ENCODE measurements around the gene PCP2. TPM values are rescaled to one million over a fixed set of nuclear protein-coding genes. Genes with fewer than 3 reads are reported as not detected.
A peak's percentile ranks its signal among the peaks of the same experiment; 100 is the strongest.

The PCP2 gene
- total and polyA plus RNA-seq, 3 experiments from 2014 or later, result 0.48 to 0.91 TPM; not detected in 1

GRCh38 chr19:7636317-7636690 is 2.8 kb upstream of the PCP2 start:
- Histone ChIP-seq H3K27ac (ENCODE audit: low read depth, low read length) (peak overlapping the region; percentile 88), H3K9me3 (ENCODE audit: low read length) (no peaks in the 10 kb centered on the region), H3K27me3 (ENCODE audit: insufficient read depth, low read length, poor library complexity, severe bottlenecking) (no peaks in the 10 kb centered on the region), H3K4me1 (ENCODE audit: insufficient read depth, low read length) (peaks cover 30% of the 10 kb centered on the region), H3K36me3 (ENCODE audit: insufficient read depth, low read length) (no peaks in the 10 kb centered on the region), H3K4me3 (ENCODE audit: low read length) (peak overlapping the region; percentile 42)
- Mint-ChIP-seq H3K4me3 (peak overlapping the region; percentile 77 to 95 (median 85)), H3K27me3 (no peaks in the 10 kb centered on the region), H3K27ac (peak overlapping the region; percentile 88 to 96 (median 91)), H3K4me1 (peaks cover 27 to 53% (median 31%) of the 10 kb centered on the region in 3 donors), H3K9me3 (no peaks in the 10 kb centered on the region), H3K36me3 (peaks cover 0 to 30% (median 7%) of the 10 kb centered on the region in 3 donors)
- no peak for DNase-seq
- ChIA-PET CTCF (interaction anchor here (1.2 kb wide), 1 partner anchor 44 kb away, joined by 5 read pairs; the partner anchor contains the start of gene TRAPPC5), POLR2A (no interaction called here)

DNA sequence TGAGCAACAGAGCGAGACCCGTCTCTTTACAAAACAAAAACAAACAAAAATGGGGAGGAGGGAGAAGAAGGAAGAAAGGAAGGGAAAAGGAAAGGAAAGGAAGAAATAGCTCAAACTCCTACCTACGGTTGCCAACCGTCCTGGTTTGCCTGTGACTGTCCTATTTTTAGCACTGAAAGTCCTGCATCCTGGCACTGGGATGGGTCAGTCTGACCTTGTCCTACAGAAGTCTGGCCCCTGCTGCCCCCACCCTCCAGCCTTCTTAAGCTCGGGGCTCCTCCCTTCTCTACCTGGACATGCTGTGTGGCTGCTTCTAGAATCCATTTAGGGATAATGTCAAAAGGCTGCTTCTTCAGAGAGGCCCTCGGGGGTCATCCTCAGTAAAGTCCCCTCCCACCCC is 2.2 kb upstream of the PCP2 start:
- H3K4me3 Mint-ChIP-seq, result peak overlapping the region in 6 of 7 donors; percentile 60 to 89 (median 81)

GRCh38 chr19:7632340-7633203 is 947 bp downstream of the PCP2 start:
- ChIA-PET CTCF (interaction anchor here (0.6 to 1.0 kb wide), 2 partner anchors 19 to 48 kb away, joined by 3 read pairs; partner anchors contain the start of gene TRAPPC5), POLR2A (no interaction called here)
- Histone ChIP-seq H3K9me3 (ENCODE audit: low read length) (no peaks in the 10 kb centered on the region), H3K36me3 (ENCODE audit: insufficient read depth, low read length) (no peaks in the 10 kb centered on the region), H3K27me3 (ENCODE audit: insufficient read depth, low read length, poor library complexity, severe bottlenecking) (no peaks in the 10 kb centered on the region), H3K4me3 (ENCODE audit: low read length) (no peak overlapping the region), H3K4me1 (ENCODE audit: insufficient read depth, low read length) (peaks cover 40% of the 10 kb centered on the region), H3K27ac (ENCODE audit: low read depth, low read length) (no peak overlapping the region)
- Mint-ChIP-seq H3K36me3 (peaks cover 0 to 36% (median 5%) of the 10 kb centered on the region in 3 donors), H3K4me3 (peak overlapping the region in 1 of 7 donors; percentile 51), H3K4me1 (peaks cover 39 to 61% (median 47%) of the 10 kb centered on the region in 3 donors), H3K27ac (peak overlapping the region in 1 of 8 donors; percentile 71), H3K27me3 (no peaks in the 10 kb centered on the region), H3K9me3 (no peaks in the 10 kb centered on the region)
- no peak for DNase-seq

More for the DNA sequence above, 2.2 kb upstream of the PCP2 start:
- Mint-ChIP-seq H3K4me1 (peaks cover 30 to 58% (median 35%) of the 10 kb centered on the region in 3 donors), H3K9me3 (no peaks in the 10 kb centered on the region), H3K27ac (peak overlapping the region in 7 of 8 donors; percentile 62 to 95 (median 80)), H3K27me3 (no peaks in the 10 kb centered on the region), H3K36me3 (peaks cover 0 to 27% (median 7%) of the 10 kb centered on the region in 3 donors)
- CTCF ChIA-PET, result interaction anchor here (1.2 kb wide), 1 partner anchor 45 kb away, joined by 5 read pairs; the partner anchor contains the start of gene TRAPPC5
- no peak for DNase-seq
- Histone ChIP-seq H3K27ac (ENCODE audit: low read depth, low read length) (no peak overlapping the region), H3K36me3 (ENCODE audit: insufficient read depth, low read length) (no peaks in the 10 kb centered on the region), H3K9me3 (ENCODE audit: low read length) (no peaks in the 10 kb centered on the region), H3K27me3 (ENCODE audit: insufficient read depth, low read length, poor library complexity, severe bottlenecking) (no peaks in the 10 kb centered on the region), H3K4me3 (ENCODE audit: low read length) (no peak overlapping the region), H3K4me1 (ENCODE audit: insufficient read depth, low read length) (peaks cover 32% of the 10 kb centered on the region)
- POLR2A ChIA-PET, result interaction anchor here (0.6 kb wide), 1 partner anchor 35 kb away, joined by 3 read pairs; no protein-coding TSS in a partner anchor

DNA sequence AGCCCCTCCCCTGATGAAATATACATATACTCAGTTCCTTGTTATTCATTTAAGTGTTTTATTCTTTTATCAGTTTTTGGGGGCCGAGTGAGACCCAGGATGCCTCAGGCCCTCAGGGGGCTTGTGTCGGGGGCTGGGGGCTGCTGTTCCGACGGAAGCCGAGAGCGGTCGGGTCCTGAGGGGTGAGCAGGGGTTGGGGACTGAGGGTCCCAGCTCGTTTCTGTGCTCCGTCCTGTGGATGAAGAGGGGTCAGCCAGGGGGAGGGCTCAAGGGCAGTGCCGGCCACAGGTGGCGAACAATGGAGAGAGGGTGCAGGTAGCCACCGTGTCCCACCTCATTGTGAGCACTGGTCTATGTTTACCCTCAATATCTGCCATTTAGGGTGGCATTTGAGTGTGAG is 1.9 kb downstream of the PCP2 start:
- Histone ChIP-seq H3K4me1 (ENCODE audit: insufficient read depth, low read length) (peaks cover 35% of the 10 kb centered on the region), H3K36me3 (ENCODE audit: insufficient read depth, low read length) (peaks cover 3% of the 10 kb centered on the region), H3K9me3 (ENCODE audit: low read length) (no peaks in the 10 kb centered on the region), H3K4me3 (ENCODE audit: low read length) (no peak overlapping the region), H3K27me3 (ENCODE audit: insufficient read depth, low read length, poor library complexity, severe bottlenecking) (no peaks in the 10 kb centered on the region), H3K27ac (ENCODE audit: low read depth, low read length) (no peak overlapping the region)
- no peak for DNase-seq
- peaks cover 0 to 41% (median 8%) of the 10 kb centered on the region in 3 donors for H3K36me3 Mint-ChIP-seq
- H3K27ac Mint-ChIP-seq, result peak overlapping the region in 3 of 8 donors; percentile 50 to 71 (median 51)
- ChIA-PET POLR2A (no interaction called here), CTCF (no interaction called here)
- H3K27me3 Mint-ChIP-seq, result no peaks in the 10 kb centered on the region
- H3K4me3 Mint-ChIP-seq, result peak overlapping the region in 4 of 7 donors; percentile 34 to 54 (median 47)
- peaks cover 40 to 65% (median 48%) of the 10 kb centered on the region in 3 donors for H3K4me1 Mint-ChIP-seq
- no peaks in the 10 kb centered on the region for H3K9me3 Mint-ChIP-seq

DNA sequence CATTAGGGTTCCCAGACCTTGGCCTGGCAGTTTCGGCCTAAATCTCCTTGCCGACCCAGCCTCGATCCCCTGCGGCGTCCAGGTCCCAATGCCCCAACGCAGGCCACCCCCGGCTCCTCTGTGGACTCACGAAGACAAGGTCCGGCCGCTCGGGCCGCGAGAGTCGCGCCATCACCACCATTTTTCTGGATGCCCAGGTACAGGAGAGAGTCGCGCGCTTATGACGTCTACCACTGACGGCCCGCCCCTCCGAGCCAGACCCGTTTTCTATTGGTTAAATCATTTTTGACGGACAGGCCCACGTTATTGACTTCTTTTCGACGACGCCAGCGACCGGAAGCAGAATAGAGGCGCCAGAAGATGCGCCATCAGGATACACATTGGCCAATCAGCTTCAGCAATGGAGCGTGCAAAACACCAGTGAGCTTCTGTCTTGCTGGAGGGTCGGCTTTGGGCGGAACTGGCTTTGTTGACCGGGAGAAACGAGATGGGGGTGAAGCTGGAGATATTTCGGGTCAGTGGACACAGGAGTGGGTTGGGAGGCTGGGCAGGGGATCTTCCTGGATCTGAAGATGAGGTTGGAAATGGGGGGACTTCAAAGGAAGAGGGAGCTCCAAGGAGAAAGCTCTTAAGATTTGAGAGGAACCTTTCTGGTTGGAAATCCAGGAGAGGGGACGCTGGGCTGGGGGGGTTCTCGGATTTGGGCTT is 4.0 kb downstream of the PCP2 start, which contains the start of the genes PET100 and XAB2:
Gene PET100, plus strand, starts transcription at position 447 of the 708 bp plus-strand sequence. Its CDS starts 41 bp downstream, at position 488.
Gene XAB2, minus strand, starts transcription at position 199 of the 708 bp plus-strand sequence. Its CDS starts 18 bp downstream, at position 181.
- ChIA-PET CTCF (interaction anchor here (0.9 to 1.6 kb wide), 3 partner anchors 51 to 61 kb away, joined by 3 to 11 read pairs (median 6); partner anchors contain the start of gene TRAPPC5), POLR2A (interaction anchor here (0.5 to 2.0 kb wide), 15 partner anchors 8 to 1725 kb away, joined by 3 to 10 read pairs (median 4); partner anchors contain the start of genes CAMSAP3, MCOLN1, PNPLA6 and TIMM44)
- peaks cover 0 to 57% (median 8%) of the 10 kb centered on the region in 3 donors for H3K36me3 Mint-ChIP-seq
- peak within 1 kb of the TSS; percentile 90 to 100 (median 100) for H3K27ac Mint-ChIP-seq
- peak within 1 kb of the TSS; percentile 98 for H3K27ac ChIP-seq (ENCODE audit: low read depth, low read length)
- H3K4me3 ChIP-seq (ENCODE audit: low read length), result peak within 1 kb of the TSS; percentile 92
- peaks cover 18% of the 10 kb centered on the region for H3K36me3 ChIP-seq (ENCODE audit: insufficient read depth, low read length)
- H3K9me3 ChIP-seq (ENCODE audit: low read length), result no peaks in the 10 kb centered on the region
- H3K4me1 ChIP-seq (ENCODE audit: insufficient read depth, low read length), result peaks cover 22% of the 10 kb centered on the region
- H3K9me3 Mint-ChIP-seq, result no peaks in the 10 kb centered on the region
- no peaks in the 10 kb centered on the region for H3K27me3 Mint-ChIP-seq
- H3K27me3 ChIP-seq (ENCODE audit: insufficient read depth, low read length, poor library complexity, severe bottlenecking), result no peaks in the 10 kb centered on the region
- DNase-seq, result peak; percentile 89 to 98 (median 94)
- H3K4me3 Mint-ChIP-seq, result peak within 1 kb of the TSS; percentile 90 to 99 (median 97)
- peaks cover 32 to 51% (median 39%) of the 10 kb centered on the region in 3 donors for H3K4me1 Mint-ChIP-seq

GRCh38 chr19:7628589-7629311 is 4.8 kb downstream of the PCP2 start:
- Mint-ChIP-seq H3K36me3 (peaks cover 0 to 62% (median 8%) of the 10 kb centered on the region in 3 donors), H3K9me3 (no peaks in the 10 kb centered on the region), H3K27me3 (no peaks in the 10 kb centered on the region), H3K4me3 (peak overlapping the region; percentile 90 to 99 (median 97)), H3K27ac (peak overlapping the region; percentile 90 to 100 (median 100)), H3K4me1 (peaks cover 32 to 51% (median 37%) of the 10 kb centered on the region in 3 donors)
- no peaks in the 10 kb centered on the region for H3K27me3 ChIP-seq (ENCODE audit: insufficient read depth, low read length, poor library complexity, severe bottlenecking)
- DNase-seq, result no peak
- peak overlapping the region; percentile 92 for H3K4me3 ChIP-seq (ENCODE audit: low read length)
- peaks cover 22% of the 10 kb centered on the region for H3K4me1 ChIP-seq (ENCODE audit: insufficient read depth, low read length)
- H3K27ac ChIP-seq (ENCODE audit: low read depth, low read length), result peak overlapping the region; percentile 98
- CTCF ChIA-PET, result interaction anchor here (0.9 kb wide), 1 partner anchor 61 kb away, joined by 3 read pairs; no protein-coding TSS in a partner anchor
- POLR2A ChIA-PET, result interaction anchor here (1.0 to 2.0 kb wide), 5 partner anchors 9 to 94 kb away, joined by 3 to 4 read pairs (median 3); partner anchors contain the start of genes CAMSAP3, PNPLA6 and TRAPPC5
- peaks cover 18% of the 10 kb centered on the region for H3K36me3 ChIP-seq (ENCODE audit: insufficient read depth, low read length)
- H3K9me3 ChIP-seq (ENCODE audit: low read length), result no peaks in the 10 kb centered on the region

DNA sequence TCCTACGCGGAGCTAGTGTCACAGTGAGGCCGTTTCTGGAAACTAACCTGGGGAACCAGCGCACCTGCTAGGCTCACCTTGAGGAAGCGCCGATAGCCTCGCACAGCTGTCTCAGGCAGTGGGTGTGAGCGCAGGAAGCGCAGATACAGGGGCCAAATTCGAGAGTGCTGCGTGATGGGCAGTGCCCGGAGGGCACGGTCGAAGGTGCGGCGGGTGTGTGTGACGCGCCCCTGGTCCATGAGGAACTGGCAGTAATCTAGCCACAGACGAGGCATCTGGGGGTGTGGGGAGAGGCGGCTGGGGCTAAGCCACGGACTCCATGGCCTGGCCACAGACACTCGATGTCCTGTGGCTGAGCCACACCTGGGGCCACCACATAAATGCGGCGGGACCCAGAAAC is 6.4 kb downstream of the PCP2 start:
- Histone ChIP-seq H3K9me3 (ENCODE audit: low read length) (no peaks in the 10 kb centered on the region), H3K36me3 (ENCODE audit: insufficient read depth, low read length) (peaks cover 28% of the 10 kb centered on the region), H3K4me1 (ENCODE audit: insufficient read depth, low read length) (peaks cover 22% of the 10 kb centered on the region), H3K27me3 (ENCODE audit: insufficient read depth, low read length, poor library complexity, severe bottlenecking) (no peaks in the 10 kb centered on the region), H3K27ac (ENCODE audit: low read depth, low read length) (no peak overlapping the region), H3K4me3 (ENCODE audit: low read length) (no peak overlapping the region)
- no peak for DNase-seq
- Mint-ChIP-seq H3K27ac (peak overlapping the region in 2 of 8 donors; percentile 25 to 33), H3K9me3 (no peaks in the 10 kb centered on the region), H3K36me3 (peaks cover 0 to 73% (median 12%) of the 10 kb centered on the region in 3 donors), H3K4me3 (peak overlapping the region in 5 of 7 donors; percentile 12 to 39 (median 21)), H3K4me1 (peaks cover 32 to 51% (median 37%) of the 10 kb centered on the region in 3 donors), H3K27me3 (no peaks in the 10 kb centered on the region)
- CTCF ChIA-PET, result no interaction called here
- POLR2A ChIA-PET, result no interaction called here

Measured in CD8-positive, alpha-beta memory T cell (primary cell).